CD4-positive, alpha-beta T cell (primary cell): Measurements from ENCODE around the gene TSPAN33. TPM values are rescaled to one million over a fixed set of nuclear protein-coding genes. Genes with fewer than 3 reads are reported as not detected.

ENCODE experiments used
- ATAC-seq: fragments of 200-7000 bp; cut with Tn5 transposase; one replicate; pipeline ENCODE4 v1.10.0; 2022; ENCODE audit warnings: mild to moderate bottlenecking; ENCODE audit not compliant: poor library complexity
- CTCF ChIA-PET: fragments of 350-600 bp; sonication (Branson Sonifier 250); formaldehyde crosslinking; loops from one replicate; lab custom pipeline; 2021; ENCODE audit warnings: antibody characterized with exemption, inconsistent platforms; lab: Charles Lee
- POLR2A ChIA-PET: fragments of 350-600 bp; sonication (Branson Sonifier 250); formaldehyde crosslinking; loops from one replicate; lab custom pipeline; 2021; ENCODE audit warnings: antibody characterized with exemption, inconsistent platforms; lab: Charles Lee
- DNase-seq, 14 experiments: peaks; one replicate each; pipeline ENCODE4 v3.0.0-alpha.2; 2013 to 2020; ENCODE audit warnings: mixed read lengths in 2 of 14
- H3K27ac ChIP-seq, 2 donors: one replicate each; pipeline versions ENCODE4 v1.5.1 to v1.7.0; 2013; ENCODE audit warnings: low read length in 2 of 2, low read depth in 1 of 2, mild to moderate bottlenecking in 1 of 2
- H3K27me3 ChIP-seq, 2 experiments: 1 replicate in 1 of 2; 2 replicates in 1 of 2; pipeline versions ENCODE4 v1.6.1 to v1.7.0; 2013; ENCODE audit warnings: low read length in 2 of 2, control low read depth in 1 of 2, mild to moderate bottlenecking in 1 of 2, moderate library complexity in 1 of 2; ENCODE audit not compliant: insufficient read depth in 2 of 2, control insufficient read depth in 1 of 2
- H3K36me3 ChIP-seq: one replicate; pipeline ENCODE4 v1.6.1; 2013; ENCODE audit warnings: low read length, control low read depth; ENCODE audit not compliant: insufficient read depth
- H3K4me1 ChIP-seq: one replicate; pipeline ENCODE4 v1.6.1; 2013; ENCODE audit warnings: low read length, control low read depth; ENCODE audit not compliant: insufficient read depth
- H3K4me3 ChIP-seq: one replicate; pipeline ENCODE4 v1.5.1; 2013; ENCODE audit warnings: mild to moderate bottlenecking, low read length, moderate library complexity
- H3K9me3 ChIP-seq, 2 experiments: 1 replicate in 1 of 2; 2 replicates in 1 of 2; pipeline versions ENCODE4 v1.6.1 to v1.7.0; 2013; ENCODE audit warnings: low read length in 2 of 2, mild to moderate bottlenecking in 2 of 2, control low read depth in 1 of 2, moderate library complexity in 1 of 2; ENCODE audit not compliant: control insufficient read depth in 1 of 2, insufficient read depth in 1 of 2
- H3K27ac Mint-ChIP-seq: one replicate; pipeline ENCODE4 v1.8.0; 2020; ENCODE audit warnings: mixed read lengths
- H3K27me3 Mint-ChIP-seq: one replicate; pipeline ENCODE4 v1.8.0; 2021; ENCODE audit warnings: mixed read lengths
- H3K36me3 Mint-ChIP-seq: one replicate; pipeline ENCODE4 v1.8.0; 2021; ENCODE audit warnings: low read depth, mixed read lengths
- H3K4me1 Mint-ChIP-seq: one replicate; pipeline ENCODE4 v1.8.0; 2021; ENCODE audit warnings: low read depth, mixed read lengths
- H3K4me3 Mint-ChIP-seq: one replicate; pipeline ENCODE4 v1.8.0; 2020; ENCODE audit warnings: mild to moderate bottlenecking, mixed read lengths
- H3K9me3 Mint-ChIP-seq: one replicate; pipeline ENCODE4 v1.8.0; 2020; ENCODE audit warnings: mixed read lengths
- intact Hi-C, 2 experiments: fragments of 100-400 bp; cut with DNase I in 1 of 2; cut with micrococcal nuclease in 1 of 2; formaldehyde crosslinking; loops; one replicate each; pipeline versions ENCODE4 v1.15.1 to v1.9.0; 2023 to 2025; cut with DNase I, micrococcal nuclease
- total RNA-seq, 174 experiments: library from RNA in 2 of 174; stranded (reverse) in 2 of 174; gene quantifications; one replicate each; pipeline ENCODE4 v1.2.3 and lab custom pipeline; 2021 to 2026
- TF ChIP-seq, protein P1 (sequence below): fragments of 200-600 bp; IDR thresholded peaks from one replicate; pipeline ENCODE4 v1.8.0; 2022; ENCODE audit warnings: antibody characterized with exemption, mild to moderate bottlenecking

The TSPAN33 gene
- total RNA-seq, 2 experiments from 2014 or later = 3.6 to 4.1 TPM

- Mint-ChIP-seq H3K4me3 (no peak overlapping the region), H3K27me3 (peaks cover 4% of the 10 kb centered on the region), H3K9me3 (no peaks in the 10 kb centered on the region), H3K4me1 (no peaks in the 10 kb centered on the region), H3K27ac (no peak overlapping the region), H3K36me3 (peaks cover 9% of the 10 kb centered on the region)
- ATAC-seq (no peak), DNase-seq (no peak)
- ChIA-PET POLR2A (no interaction called here), CTCF (interaction anchor here (0.7 kb wide), 1 partner anchor 13 kb away, joined by 4 read pairs; no protein-coding TSS in a partner anchor)
- H3K4me1 ChIP-seq = no peaks in the 10 kb centered on the region
- intact Hi-C loops = loop anchor here in 1 of 2 experiments (5.0 kb wide), 2 partner anchors 110 to 310 kb away; no protein-coding TSS in a partner anchor
- H3K36me3 ChIP-seq = no peaks in the 10 kb centered on the region
- TF ChIP-seq, protein P1, sequence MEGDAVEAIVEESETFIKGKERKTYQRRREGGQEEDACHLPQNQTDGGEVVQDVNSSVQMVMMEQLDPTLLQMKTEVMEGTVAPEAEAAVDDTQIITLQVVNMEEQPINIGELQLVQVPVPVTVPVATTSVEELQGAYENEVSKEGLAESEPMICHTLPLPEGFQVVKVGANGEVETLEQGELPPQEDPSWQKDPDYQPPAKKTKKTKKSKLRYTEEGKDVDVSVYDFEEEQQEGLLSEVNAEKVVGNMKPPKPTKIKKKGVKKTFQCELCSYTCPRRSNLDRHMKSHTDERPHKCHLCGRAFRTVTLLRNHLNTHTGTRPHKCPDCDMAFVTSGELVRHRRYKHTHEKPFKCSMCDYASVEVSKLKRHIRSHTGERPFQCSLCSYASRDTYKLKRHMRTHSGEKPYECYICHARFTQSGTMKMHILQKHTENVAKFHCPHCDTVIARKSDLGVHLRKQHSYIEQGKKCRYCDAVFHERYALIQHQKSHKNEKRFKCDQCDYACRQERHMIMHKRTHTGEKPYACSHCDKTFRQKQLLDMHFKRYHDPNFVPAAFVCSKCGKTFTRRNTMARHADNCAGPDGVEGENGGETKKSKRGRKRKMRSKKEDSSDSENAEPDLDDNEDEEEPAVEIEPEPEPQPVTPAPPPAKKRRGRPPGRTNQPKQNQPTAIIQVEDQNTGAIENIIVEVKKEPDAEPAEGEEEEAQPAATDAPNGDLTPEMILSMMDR = no peak
- no peak overlapping the region for H3K27ac ChIP-seq
- H3K9me3 ChIP-seq = no peaks in the 10 kb centered on the region
- H3K4me3 ChIP-seq = no peak overlapping the region
- no peaks in the 10 kb centered on the region for H3K27me3 ChIP-seq
These were observed 18.2 kb downstream of the TSPAN33 start for GRCh38 chr7:129162732-129163131.

DNA sequence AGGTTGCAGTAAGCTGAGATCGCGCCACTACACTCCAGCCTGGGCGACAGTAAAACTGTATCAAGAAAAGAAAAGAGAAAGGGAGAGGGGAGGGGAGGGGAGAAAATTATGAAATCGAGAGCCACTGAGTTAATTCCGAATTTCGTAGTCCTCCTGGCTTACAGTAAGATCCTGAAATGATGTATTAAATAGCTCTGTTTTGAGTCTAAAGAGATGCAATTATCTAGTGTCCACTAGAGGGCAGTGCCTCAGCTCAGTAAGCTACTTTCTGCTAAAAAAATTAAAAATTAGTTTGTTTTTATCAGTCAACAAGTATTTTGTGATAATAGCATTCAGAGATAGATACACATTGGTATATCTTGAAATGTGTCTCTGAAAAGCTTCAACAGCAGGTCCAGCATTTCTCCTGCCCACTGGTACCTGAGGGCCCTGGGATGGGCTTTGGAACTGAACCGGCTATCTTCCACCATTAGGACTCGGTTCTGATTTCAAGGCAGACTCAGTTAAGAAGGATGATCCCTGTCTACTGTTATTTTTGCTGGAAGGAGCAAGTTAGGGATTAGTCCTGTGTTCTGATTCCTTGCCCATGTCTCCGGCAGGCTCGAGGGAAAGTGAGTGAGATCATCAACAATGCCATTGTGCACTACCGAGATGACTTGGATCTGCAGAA lies 19.5 kb downstream of the TSPAN33 start:
- Mint-ChIP-seq H3K4me1 (peaks cover 6% of the 10 kb centered on the region), H3K27ac (no peak overlapping the region), H3K9me3 (no peaks in the 10 kb centered on the region), H3K4me3 (no peak overlapping the region), H3K36me3 (peaks cover 9% of the 10 kb centered on the region), H3K27me3 (peaks cover 7% of the 10 kb centered on the region)
- H3K4me1 ChIP-seq = peaks cover 4% of the 10 kb centered on the region
- H3K27ac ChIP-seq = no peak overlapping the region
- no peaks in the 10 kb centered on the region for H3K9me3 ChIP-seq
- ChIA-PET POLR2A (interaction anchor here (0.6 to 1.0 kb wide), 3 partner anchors 27 to 302 kb away, joined by 3 to 4 read pairs (median 4); partner anchors contain the start of gene ATP6V1F), CTCF (interaction anchor here (0.6 to 1.2 kb wide), 7 partner anchors 13 to 353 kb away, joined by 3 to 9 read pairs (median 3); partner anchors contain the start of gene TSPAN33)
- DNase-seq (peak in 4 of 14 experiments; percentile 21 to 70 (median 54)), ATAC-seq (peak; percentile 65)
- TF ChIP-seq, protein P1 = peak; percentile 88
- H3K4me3 ChIP-seq = no peak overlapping the region
- no peaks in the 10 kb centered on the region for H3K36me3 ChIP-seq
- intact Hi-C loops = loop anchor here (1.0 to 5.0 kb wide), 4 partner anchors 46 to 308 kb away; no protein-coding TSS in a partner anchor
- H3K27me3 ChIP-seq = no peaks in the 10 kb centered on the region

- ATAC-seq = no peak
- Mint-ChIP-seq H3K27ac (no peak overlapping the region), H3K36me3 (peaks cover 9% of the 10 kb centered on the region), H3K4me1 (peaks cover 19% of the 10 kb centered on the region), H3K9me3 (no peaks in the 10 kb centered on the region), H3K4me3 (no peak overlapping the region), H3K27me3 (peaks cover 7% of the 10 kb centered on the region)
- Histone ChIP-seq H3K27me3 (no peaks in the 10 kb centered on the region), H3K36me3 (no peaks in the 10 kb centered on the region), H3K9me3 (no peaks in the 10 kb centered on the region), H3K4me1 (peaks cover 13% of the 10 kb centered on the region), H3K27ac (no peak overlapping the region), H3K4me3 (no peak overlapping the region)
- TF ChIP-seq, protein P1 = no peak
- ChIA-PET CTCF (interaction anchor here (0.6 kb wide), 1 partner anchor 836 kb away, joined by 4 read pairs; no protein-coding TSS in a partner anchor), POLR2A (interaction anchor here (1.4 kb wide), 1 partner anchor 22 kb away, joined by 4 read pairs; the partner anchor contains the start of gene SMO)
- intact Hi-C loops = no loop called here
- no peak for DNase-seq
These were observed 22.2 kb downstream of the TSPAN33 start for GRCh38 chr7:129166745-129167144.
